GM23338 (cell line): Measurements from ENCODE around the gene CDH12.

Source experiments
- POLR2AphosphoS5 ChIP-seq: IDR thresholded peaks from 2 replicates; pipeline ENCODE4 v1.6.1; 2016; ENCODE audit warnings: antibody characterized with exemption, low read depth
- TF ChIP-seq, protein P1 (sequence below), 2 experiments: fragments of 200-600 bp in 1 of 2; sonication (generic) in 1 of 2; conservative IDR thresholded peaks; 2 replicates each; pipeline versions ENCODE4 v1.5.1 to v1.6.1; 2016 to 2017; ENCODE audit warnings: antibody characterized with exemption in 2 of 2, low read depth in 2 of 2, mild to moderate bottlenecking in 2 of 2, moderate library complexity in 1 of 2
- TF ChIP-seq, protein P2 (sequence below): IDR thresholded peaks from one replicate; pipeline ENCODE4 v1.6.1; 2018; ENCODE audit warnings: antibody characterized with exemption; ENCODE audit not compliant: unreplicated experiment

GRCh38 chr5:22070186-22070728, 782.9 kb downstream of the CDH12 start:
- TF ChIP-seq, protein P1, sequence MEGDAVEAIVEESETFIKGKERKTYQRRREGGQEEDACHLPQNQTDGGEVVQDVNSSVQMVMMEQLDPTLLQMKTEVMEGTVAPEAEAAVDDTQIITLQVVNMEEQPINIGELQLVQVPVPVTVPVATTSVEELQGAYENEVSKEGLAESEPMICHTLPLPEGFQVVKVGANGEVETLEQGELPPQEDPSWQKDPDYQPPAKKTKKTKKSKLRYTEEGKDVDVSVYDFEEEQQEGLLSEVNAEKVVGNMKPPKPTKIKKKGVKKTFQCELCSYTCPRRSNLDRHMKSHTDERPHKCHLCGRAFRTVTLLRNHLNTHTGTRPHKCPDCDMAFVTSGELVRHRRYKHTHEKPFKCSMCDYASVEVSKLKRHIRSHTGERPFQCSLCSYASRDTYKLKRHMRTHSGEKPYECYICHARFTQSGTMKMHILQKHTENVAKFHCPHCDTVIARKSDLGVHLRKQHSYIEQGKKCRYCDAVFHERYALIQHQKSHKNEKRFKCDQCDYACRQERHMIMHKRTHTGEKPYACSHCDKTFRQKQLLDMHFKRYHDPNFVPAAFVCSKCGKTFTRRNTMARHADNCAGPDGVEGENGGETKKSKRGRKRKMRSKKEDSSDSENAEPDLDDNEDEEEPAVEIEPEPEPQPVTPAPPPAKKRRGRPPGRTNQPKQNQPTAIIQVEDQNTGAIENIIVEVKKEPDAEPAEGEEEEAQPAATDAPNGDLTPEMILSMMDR (conservative IDR thresholded peaks at IDR 0.05; ENCODE audit: low read depth in 2 of 2) = no peak
- TF ChIP-seq POLR2AphosphoS5 = no peak
- TF ChIP-seq, protein P2, sequence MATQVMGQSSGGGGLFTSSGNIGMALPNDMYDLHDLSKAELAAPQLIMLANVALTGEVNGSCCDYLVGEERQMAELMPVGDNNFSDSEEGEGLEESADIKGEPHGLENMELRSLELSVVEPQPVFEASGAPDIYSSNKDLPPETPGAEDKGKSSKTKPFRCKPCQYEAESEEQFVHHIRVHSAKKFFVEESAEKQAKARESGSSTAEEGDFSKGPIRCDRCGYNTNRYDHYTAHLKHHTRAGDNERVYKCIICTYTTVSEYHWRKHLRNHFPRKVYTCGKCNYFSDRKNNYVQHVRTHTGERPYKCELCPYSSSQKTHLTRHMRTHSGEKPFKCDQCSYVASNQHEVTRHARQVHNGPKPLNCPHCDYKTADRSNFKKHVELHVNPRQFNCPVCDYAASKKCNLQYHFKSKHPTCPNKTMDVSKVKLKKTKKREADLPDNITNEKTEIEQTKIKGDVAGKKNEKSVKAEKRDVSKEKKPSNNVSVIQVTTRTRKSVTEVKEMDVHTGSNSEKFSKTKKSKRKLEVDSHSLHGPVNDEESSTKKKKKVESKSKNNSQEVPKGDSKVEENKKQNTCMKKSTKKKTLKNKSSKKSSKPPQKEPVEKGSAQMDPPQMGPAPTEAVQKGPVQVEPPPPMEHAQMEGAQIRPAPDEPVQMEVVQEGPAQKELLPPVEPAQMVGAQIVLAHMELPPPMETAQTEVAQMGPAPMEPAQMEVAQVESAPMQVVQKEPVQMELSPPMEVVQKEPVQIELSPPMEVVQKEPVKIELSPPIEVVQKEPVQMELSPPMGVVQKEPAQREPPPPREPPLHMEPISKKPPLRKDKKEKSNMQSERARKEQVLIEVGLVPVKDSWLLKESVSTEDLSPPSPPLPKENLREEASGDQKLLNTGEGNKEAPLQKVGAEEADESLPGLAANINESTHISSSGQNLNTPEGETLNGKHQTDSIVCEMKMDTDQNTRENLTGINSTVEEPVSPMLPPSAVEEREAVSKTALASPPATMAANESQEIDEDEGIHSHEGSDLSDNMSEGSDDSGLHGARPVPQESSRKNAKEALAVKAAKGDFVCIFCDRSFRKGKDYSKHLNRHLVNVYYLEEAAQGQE = no peak
